Measurements from ENCODE around the gene KRTAP5-9.

DNA sequence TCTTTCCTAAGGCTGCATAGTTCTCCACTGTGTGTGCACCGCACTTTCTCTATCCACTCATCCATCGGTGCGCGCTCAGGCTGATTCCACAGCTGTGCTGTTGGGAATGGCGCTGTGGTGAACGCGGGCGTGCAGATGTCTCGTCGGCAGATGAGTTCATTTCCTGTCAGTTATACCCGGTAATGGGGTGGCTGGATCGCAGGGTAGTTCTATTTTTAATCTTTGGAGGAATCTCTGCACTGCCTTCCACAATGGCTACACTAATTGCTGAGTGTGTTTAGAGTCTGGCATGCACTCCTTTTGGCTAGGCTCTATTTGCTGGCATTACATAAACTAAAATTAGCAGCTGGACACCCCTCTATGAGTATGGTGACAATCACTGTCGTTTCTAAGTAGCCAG is 49.1 kb upstream of the KRTAP5-9 start:
- TF ChIP-seq, protein P1, sequence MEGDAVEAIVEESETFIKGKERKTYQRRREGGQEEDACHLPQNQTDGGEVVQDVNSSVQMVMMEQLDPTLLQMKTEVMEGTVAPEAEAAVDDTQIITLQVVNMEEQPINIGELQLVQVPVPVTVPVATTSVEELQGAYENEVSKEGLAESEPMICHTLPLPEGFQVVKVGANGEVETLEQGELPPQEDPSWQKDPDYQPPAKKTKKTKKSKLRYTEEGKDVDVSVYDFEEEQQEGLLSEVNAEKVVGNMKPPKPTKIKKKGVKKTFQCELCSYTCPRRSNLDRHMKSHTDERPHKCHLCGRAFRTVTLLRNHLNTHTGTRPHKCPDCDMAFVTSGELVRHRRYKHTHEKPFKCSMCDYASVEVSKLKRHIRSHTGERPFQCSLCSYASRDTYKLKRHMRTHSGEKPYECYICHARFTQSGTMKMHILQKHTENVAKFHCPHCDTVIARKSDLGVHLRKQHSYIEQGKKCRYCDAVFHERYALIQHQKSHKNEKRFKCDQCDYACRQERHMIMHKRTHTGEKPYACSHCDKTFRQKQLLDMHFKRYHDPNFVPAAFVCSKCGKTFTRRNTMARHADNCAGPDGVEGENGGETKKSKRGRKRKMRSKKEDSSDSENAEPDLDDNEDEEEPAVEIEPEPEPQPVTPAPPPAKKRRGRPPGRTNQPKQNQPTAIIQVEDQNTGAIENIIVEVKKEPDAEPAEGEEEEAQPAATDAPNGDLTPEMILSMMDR (optimal IDR thresholded peaks at IDR 0.05 in 1 of 3, IDR thresholded peaks at IDR 0.05 in 1 of 3, conservative IDR thresholded peaks at IDR 0.05 in 1 of 3; ENCODE audit: extremely low read depth in 1 of 3, insufficient read depth in 2 of 3, low read length in 3 of 3): no peak
- no peak for TF ChIP-seq EZH2 (IDR thresholded peaks at IDR 0.05; ENCODE audit: low read length)

Data from keratinocyte (primary cell).